Smooth muscle cell (in vitro differentiated cells): ENCODE data around the gene LCE2C. TPM values are rescaled to one million over a fixed set of nuclear protein-coding genes. Genes with fewer than 3 reads are reported as not detected.

Experiments used
- DNase-seq: peaks from one replicate; lab custom pipeline; 2025; ENCODE audit not compliant: unreplicated experiment; lab: John Stamatoyannopoulos, UW
- H2AFZ ChIP-seq: fragments of 200-600 bp; sonication (generic); 2 replicates; pipeline ENCODE4 v1.6.0; 2016; ENCODE audit warnings: antibody characterized with exemption, low read depth, mild to moderate bottlenecking
- H3F3A ChIP-seq: fragments of 200-600 bp; sonication (generic); 2 replicates; pipeline ENCODE4 v1.6.0; 2017; ENCODE audit warnings: antibody characterized with exemption, low read depth
- H3K27ac ChIP-seq: fragments of 200-600 bp; sonication (generic); 2 replicates; pipeline ENCODE4 v1.5.1; 2016; ENCODE audit warnings: low read depth, mild to moderate bottlenecking
- H3K27me3 ChIP-seq: fragments of 200-600 bp; sonication (generic); 2 replicates; pipeline ENCODE4 v1.6.1; 2016; ENCODE audit warnings: low read depth, mild to moderate bottlenecking
- H3K36me3 ChIP-seq: fragments of 200-600 bp; sonication (generic); 2 replicates; pipeline ENCODE4 v1.5.1; 2016; ENCODE audit warnings: low read depth
- H3K4me1 ChIP-seq: fragments of 200-600 bp; sonication (generic); 2 replicates; pipeline ENCODE4 v1.5.1; 2016; ENCODE audit warnings: low read depth
- H3K4me2 ChIP-seq: fragments of 200-600 bp; sonication (generic); 2 replicates; pipeline ENCODE4 v1.6.0; 2016; ENCODE audit warnings: mild to moderate bottlenecking
- H3K4me3 ChIP-seq: fragments of 200-600 bp; sonication (generic); 2 replicates; pipeline ENCODE4 v1.5.1; 2016; ENCODE audit warnings: mild to moderate bottlenecking
- H3K79me2 ChIP-seq: fragments of 200-600 bp; sonication (generic); 2 replicates; pipeline ENCODE4 v1.6.0; 2016; ENCODE audit warnings: low read depth, mild to moderate bottlenecking
- H3K9ac ChIP-seq: fragments of 200-600 bp; sonication (generic); 2 replicates; pipeline ENCODE4 v1.6.0; 2016; ENCODE audit warnings: low read depth
- H3K9me3 ChIP-seq: fragments of 200-600 bp; sonication (generic); replicated peaks from 2 replicates; pipeline ENCODE4 v1.5.1; 2016; ENCODE audit warnings: low read depth
- H4K20me1 ChIP-seq: fragments of 200-600 bp; sonication (generic); 2 replicates; pipeline ENCODE4 v1.6.0; 2016; ENCODE audit warnings: low read depth
- WGBS: methylation state at CpG from one replicate; pipeline ENCODE4 v1.1.7; 2016; ENCODE audit warnings: low lambda C conversion rate; 5-methylcytosine and 5-hydroxymethylcytosine counted together
- polyA plus RNA-seq: library from polyadenylated mRNA; unstranded; fragments of >200 nt; fragmentation: Nextera tagmentation; extraction: Ambion mirVana; gene quantifications from 2 replicates; pipeline ENCODE4 v1.2.1, GENCODE V29; 2016
- total RNA-seq: library from RNA; depleted of rRNA; stranded (reverse); fragments of >200 nt; gene quantifications from 2 replicates; pipeline ENCODE4 v1.2.3, GENCODE V29; 2014
- TF ChIP-seq, protein P1 (sequence below): fragments of 200-600 bp; sonication (generic); IDR thresholded peaks from 2 replicates; pipeline ENCODE4 v1.5.1; 2017; ENCODE audit warnings: borderline replicate concordance, mild to moderate bottlenecking, antibody characterized with exemption; ENCODE audit not compliant: insufficient read depth, poor library complexity, severe bottlenecking

Gene LCE2C
- total and polyA plus RNA-seq, 2 experiments from 2014 or later, result not detected

GRCh38 chr1:152654110-152654509 is 21.0 kb upstream of the LCE2C start:
- no peak for DNase-seq
- Histone ChIP-seq H2AFZ (no peak overlapping the region), H3K4me1 (no peaks in the 10 kb centered on the region), H3K27me3 (no peaks in the 10 kb centered on the region), H3K9me3 (peaks cover 16% of the 10 kb centered on the region), H4K20me1 (no peaks in the 10 kb centered on the region), H3F3A (no peaks in the 10 kb centered on the region), H3K79me2 (no peaks in the 10 kb centered on the region), H3K27ac (no peak overlapping the region), H3K4me2 (no peak overlapping the region), H3K4me3 (no peak overlapping the region), H3K9ac (no peak overlapping the region), H3K36me3 (no peaks in the 10 kb centered on the region)
- 35% methylated on average over 10 of the region's 10 CpGs for WGBS
- TF ChIP-seq, protein P1, sequence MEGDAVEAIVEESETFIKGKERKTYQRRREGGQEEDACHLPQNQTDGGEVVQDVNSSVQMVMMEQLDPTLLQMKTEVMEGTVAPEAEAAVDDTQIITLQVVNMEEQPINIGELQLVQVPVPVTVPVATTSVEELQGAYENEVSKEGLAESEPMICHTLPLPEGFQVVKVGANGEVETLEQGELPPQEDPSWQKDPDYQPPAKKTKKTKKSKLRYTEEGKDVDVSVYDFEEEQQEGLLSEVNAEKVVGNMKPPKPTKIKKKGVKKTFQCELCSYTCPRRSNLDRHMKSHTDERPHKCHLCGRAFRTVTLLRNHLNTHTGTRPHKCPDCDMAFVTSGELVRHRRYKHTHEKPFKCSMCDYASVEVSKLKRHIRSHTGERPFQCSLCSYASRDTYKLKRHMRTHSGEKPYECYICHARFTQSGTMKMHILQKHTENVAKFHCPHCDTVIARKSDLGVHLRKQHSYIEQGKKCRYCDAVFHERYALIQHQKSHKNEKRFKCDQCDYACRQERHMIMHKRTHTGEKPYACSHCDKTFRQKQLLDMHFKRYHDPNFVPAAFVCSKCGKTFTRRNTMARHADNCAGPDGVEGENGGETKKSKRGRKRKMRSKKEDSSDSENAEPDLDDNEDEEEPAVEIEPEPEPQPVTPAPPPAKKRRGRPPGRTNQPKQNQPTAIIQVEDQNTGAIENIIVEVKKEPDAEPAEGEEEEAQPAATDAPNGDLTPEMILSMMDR, result no peak

- no peaks in the 10 kb centered on the region for H3F3A ChIP-seq
- H2AFZ ChIP-seq, result no peak overlapping the region
- H4K20me1 ChIP-seq, result no peaks in the 10 kb centered on the region
- H3K9me3 ChIP-seq, result peaks cover 7% of the 10 kb centered on the region
- no peak overlapping the region for H3K4me2 ChIP-seq
- no peak overlapping the region for H3K4me3 ChIP-seq
- no peak overlapping the region for H3K9ac ChIP-seq
- DNase-seq, result no peak
- 60% methylated on average over 2 of the region's 2 CpGs for WGBS
- no peaks in the 10 kb centered on the region for H3K27me3 ChIP-seq
- no peaks in the 10 kb centered on the region for H3K36me3 ChIP-seq
- no peaks in the 10 kb centered on the region for H3K4me1 ChIP-seq
- TF ChIP-seq, protein P1, result no peak
- H3K79me2 ChIP-seq, result no peaks in the 10 kb centered on the region
- no peak overlapping the region for H3K27ac ChIP-seq
These were observed 18.6 kb upstream of the LCE2C start for GRCh38 chr1:152656459-152656858.

- Histone ChIP-seq H3K36me3 (no peaks in the 10 kb centered on the region), H3K4me2 (no peak overlapping the region), H2AFZ (no peak overlapping the region), H3F3A (no peaks in the 10 kb centered on the region), H3K27me3 (no peaks in the 10 kb centered on the region), H3K4me1 (no peaks in the 10 kb centered on the region), H4K20me1 (no peaks in the 10 kb centered on the region), H3K27ac (no peak overlapping the region), H3K9ac (no peak overlapping the region), H3K9me3 (peaks cover 4% of the 10 kb centered on the region), H3K79me2 (no peaks in the 10 kb centered on the region), H3K4me3 (no peak overlapping the region)
- no peak for DNase-seq
- 65% methylated on average over 4 of the region's 4 CpGs for WGBS
- TF ChIP-seq, protein P1, result no peak
These were observed 17.4 kb upstream of the LCE2C start for GRCh38 chr1:152657677-152658076.

DNA sequence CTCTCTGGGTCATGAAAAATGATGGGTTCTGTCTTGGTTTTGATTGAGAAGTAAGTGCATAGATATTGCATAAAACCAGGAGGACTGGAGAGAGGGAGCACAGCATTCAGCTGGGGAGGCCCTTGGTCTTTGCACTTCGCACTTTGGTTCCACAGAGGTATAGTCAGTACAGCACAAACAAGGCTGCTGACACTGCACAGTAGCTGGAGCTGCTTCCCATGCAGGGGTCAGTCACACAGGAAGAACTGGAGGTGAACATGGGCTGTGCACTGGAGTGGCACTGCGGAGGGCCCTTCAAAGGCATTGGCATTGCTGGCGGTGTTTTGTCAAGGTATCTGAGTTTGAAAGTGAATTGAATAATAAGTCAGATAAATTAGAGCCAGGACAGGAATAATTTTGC is 16.4 kb upstream of the LCE2C start:
- WGBS, result 57% methylated on average over 3 of the region's 3 CpGs
- TF ChIP-seq, protein P1, result no peak
- Histone ChIP-seq H3K36me3 (no peaks in the 10 kb centered on the region), H2AFZ (no peak overlapping the region), H3K27me3 (no peaks in the 10 kb centered on the region), H3K4me3 (no peak overlapping the region), H3K4me1 (no peaks in the 10 kb centered on the region), H3K27ac (no peak overlapping the region), H3F3A (no peaks in the 10 kb centered on the region), H3K4me2 (no peak overlapping the region), H3K9ac (no peak overlapping the region), H3K9me3 (no peaks in the 10 kb centered on the region), H3K79me2 (no peaks in the 10 kb centered on the region), H4K20me1 (no peaks in the 10 kb centered on the region)
- DNase-seq, result no peak
